Measurements from ENCODE around the gene SMU1.

Gene SMU1

GRCh38 chr9:33111631-33112030, 35.2 kb upstream of the SMU1 start:
- Histone ChIP-seq H3K4me2 (ENCODE audit: low read length, poor library complexity, severe bottlenecking) (no peak overlapping the region), H4K8ac (ENCODE audit: low read length) (no peak overlapping the region), H3K9me3 (ENCODE audit: control insufficient read depth, low read length) (no peaks in the 10 kb centered on the region), H3K14ac (ENCODE audit: low read length in 2 of 2) (no peak overlapping the region), H2BK5ac (ENCODE audit: low read depth, low read length, poor library complexity, severe bottlenecking) (no peak overlapping the region), H3K4me1 (ENCODE audit: control insufficient read depth, insufficient read depth, low read depth, low read length) (peaks cover 14% of the 10 kb centered on the region), H3K18ac (ENCODE audit: low read depth in 1 of 2, low read length in 2 of 2) (no peak overlapping the region), H2AFZ (ENCODE audit: low read depth, low read length) (no peak overlapping the region), H2BK15ac (ENCODE audit: low read depth, poor library complexity, severe bottlenecking) (no peak overlapping the region), H3K23ac (ENCODE audit: low read length in 2 of 2) (no peak overlapping the region), H3K27me3 (ENCODE audit: control insufficient read depth in 1 of 2, insufficient read depth in 1 of 2, low read length in 2 of 2) (no peaks in the 10 kb centered on the region), H3K4me3 (ENCODE audit: insufficient read depth in 1 of 2, low read depth in 1 of 2, low read length in 2 of 2) (no peak overlapping the region), H3K9ac (ENCODE audit: low read length) (no peak overlapping the region), H4K91ac (ENCODE audit: low read length) (no peak overlapping the region), H3K79me1 (replicated peaks; ENCODE audit: low read length, poor library complexity, severe bottlenecking) (peaks cover 10% of the 10 kb centered on the region), H3K36me3 (ENCODE audit: control insufficient read depth in 1 of 2, insufficient read depth in 2 of 2, low read depth in 1 of 2, low read length in 2 of 2) (peaks cover 34 to 55% of the 10 kb centered on the region in 2 experiments), H2BK12ac (ENCODE audit: low read length in 2 of 2) (peak overlapping the region in 1 of 2 experiments; percentile 11), H3K4ac (ENCODE audit: low read depth in 1 of 2, low read length in 2 of 2) (no peak overlapping the region), H2AK5ac (ENCODE audit: low read length, severe bottlenecking) (no peak overlapping the region), H2BK120ac (ENCODE audit: low read depth, low read length) (no peak overlapping the region), H3K27ac (ENCODE audit: low read length, poor library complexity, severe bottlenecking) (no peak overlapping the region)
- WGBS = 96% methylated on average over 5 of the region's 5 CpGs
- no peak for DNase-seq

- Histone ChIP-seq H2AK5ac (ENCODE audit: low read length, severe bottlenecking) (no peak overlapping the region), H3K36me3 (ENCODE audit: control insufficient read depth in 1 of 2, insufficient read depth in 2 of 2, low read depth in 1 of 2, low read length in 2 of 2) (peaks cover 34 to 52% of the 10 kb centered on the region in 2 experiments), H3K4me1 (ENCODE audit: control insufficient read depth, insufficient read depth, low read depth, low read length) (peaks cover 19% of the 10 kb centered on the region), H4K91ac (ENCODE audit: low read length) (no peak overlapping the region), H3K14ac (ENCODE audit: low read length in 2 of 2) (no peak overlapping the region), H3K9me3 (ENCODE audit: control insufficient read depth, low read length) (no peaks in the 10 kb centered on the region), H3K27ac (ENCODE audit: low read length, poor library complexity, severe bottlenecking) (no peak overlapping the region), H3K4ac (ENCODE audit: low read depth in 1 of 2, low read length in 2 of 2) (no peak overlapping the region), H2AFZ (ENCODE audit: low read depth, low read length) (no peak overlapping the region), H3K79me1 (replicated peaks; ENCODE audit: low read length, poor library complexity, severe bottlenecking) (peaks cover 10% of the 10 kb centered on the region), H2BK15ac (ENCODE audit: low read depth, poor library complexity, severe bottlenecking) (no peak overlapping the region), H2BK5ac (ENCODE audit: low read depth, low read length, poor library complexity, severe bottlenecking) (no peak overlapping the region), H3K23ac (ENCODE audit: low read length in 2 of 2) (no peak overlapping the region), H2BK12ac (ENCODE audit: low read length in 2 of 2) (no peak overlapping the region), H3K18ac (ENCODE audit: low read depth in 1 of 2, low read length in 2 of 2) (no peak overlapping the region), H3K9ac (ENCODE audit: low read length) (no peak overlapping the region), H3K4me3 (ENCODE audit: insufficient read depth in 1 of 2, low read depth in 1 of 2, low read length in 2 of 2) (no peak overlapping the region), H3K4me2 (ENCODE audit: low read length, poor library complexity, severe bottlenecking) (no peak overlapping the region), H4K8ac (ENCODE audit: low read length) (no peak overlapping the region), H3K27me3 (ENCODE audit: control insufficient read depth in 1 of 2, insufficient read depth in 1 of 2, low read length in 2 of 2) (no peaks in the 10 kb centered on the region), H2BK120ac (ENCODE audit: low read depth, low read length) (no peak overlapping the region)
- DNase-seq = no peak
- WGBS = 95% methylated on average over 5 of the region's 5 CpGs
Observed at GRCh38 chr9:33110686-33111085, 34.2 kb upstream of the SMU1 start.

GRCh38 chr9:33109850-33110595, 33.5 kb upstream of the SMU1 start:
- H3K4me3 ChIP-seq (ENCODE audit: insufficient read depth in 1 of 2, low read depth in 1 of 2, low read length in 2 of 2) = peak overlapping the region in 1 of 2 experiments; percentile 30
- no peak overlapping the region for H2BK12ac ChIP-seq (ENCODE audit: low read length in 2 of 2)
- H3K79me1 ChIP-seq (replicated peaks; ENCODE audit: low read length, poor library complexity, severe bottlenecking) = peaks cover 8% of the 10 kb centered on the region
- H3K27ac ChIP-seq (ENCODE audit: low read length, poor library complexity, severe bottlenecking) = no peak overlapping the region
- H3K23ac ChIP-seq (ENCODE audit: low read length in 2 of 2) = peak overlapping the region in 1 of 2 experiments; percentile 16
- peaks cover 19% of the 10 kb centered on the region for H3K4me1 ChIP-seq (ENCODE audit: control insufficient read depth, insufficient read depth, low read depth, low read length)
- no peaks in the 10 kb centered on the region for H3K9me3 ChIP-seq (ENCODE audit: control insufficient read depth, low read length)
- no peak overlapping the region for H3K14ac ChIP-seq (ENCODE audit: low read length in 2 of 2)
- no peak for DNase-seq
- H2BK15ac ChIP-seq (ENCODE audit: low read depth, poor library complexity, severe bottlenecking) = no peak overlapping the region
- H2BK120ac ChIP-seq (ENCODE audit: low read depth, low read length) = no peak overlapping the region
- no peak overlapping the region for H4K8ac ChIP-seq (ENCODE audit: low read length)
- no peak overlapping the region for H3K4ac ChIP-seq (ENCODE audit: low read depth in 1 of 2, low read length in 2 of 2)
- H3K4me2 ChIP-seq (ENCODE audit: low read length, poor library complexity, severe bottlenecking) = no peak overlapping the region
- H3K36me3 ChIP-seq (ENCODE audit: control insufficient read depth in 1 of 2, insufficient read depth in 2 of 2, low read depth in 1 of 2, low read length in 2 of 2) = peaks cover 34 to 49% of the 10 kb centered on the region in 2 experiments
- no peak overlapping the region for H3K18ac ChIP-seq (ENCODE audit: low read depth in 1 of 2, low read length in 2 of 2)
- no peak overlapping the region for H3K9ac ChIP-seq (ENCODE audit: low read length)
- peak overlapping the region; percentile 10 for H2AK5ac ChIP-seq (ENCODE audit: low read length, severe bottlenecking)
- no peak overlapping the region for H2AFZ ChIP-seq (ENCODE audit: low read depth, low read length)
- H3K27me3 ChIP-seq (ENCODE audit: control insufficient read depth in 1 of 2, insufficient read depth in 1 of 2, low read length in 2 of 2) = no peaks in the 10 kb centered on the region
- no peak overlapping the region for H4K91ac ChIP-seq (ENCODE audit: low read length)
- H2BK5ac ChIP-seq (ENCODE audit: low read depth, low read length, poor library complexity, severe bottlenecking) = no peak overlapping the region
- WGBS = no CpG with 5 or more reads among the region's 1 CpG

GRCh38 chr9:33109097-33109496, 32.6 kb upstream of the SMU1 start:
- H2BK120ac ChIP-seq (ENCODE audit: low read depth, low read length) = no peak overlapping the region

More at GRCh38 chr9:33109097-33109496, 32.6 kb upstream of the SMU1 start:
- Histone ChIP-seq H2BK15ac (ENCODE audit: low read depth, poor library complexity, severe bottlenecking) (no peak overlapping the region), H2BK12ac (ENCODE audit: low read length in 2 of 2) (no peak overlapping the region), H2AFZ (ENCODE audit: low read depth, low read length) (no peak overlapping the region), H4K8ac (ENCODE audit: low read length) (no peak overlapping the region), H2AK5ac (ENCODE audit: low read length, severe bottlenecking) (peak overlapping the region; percentile 70), H3K4me2 (ENCODE audit: low read length, poor library complexity, severe bottlenecking) (no peak overlapping the region), H3K23ac (ENCODE audit: low read length in 2 of 2) (no peak overlapping the region), H4K91ac (ENCODE audit: low read length) (no peak overlapping the region), H3K27ac (ENCODE audit: low read length, poor library complexity, severe bottlenecking) (no peak overlapping the region), H3K18ac (ENCODE audit: low read depth in 1 of 2, low read length in 2 of 2) (no peak overlapping the region), H3K14ac (ENCODE audit: low read length in 2 of 2) (no peak overlapping the region), H3K9me3 (ENCODE audit: control insufficient read depth, low read length) (no peaks in the 10 kb centered on the region), H2BK5ac (ENCODE audit: low read depth, low read length, poor library complexity, severe bottlenecking) (no peak overlapping the region), H3K4me1 (ENCODE audit: control insufficient read depth, insufficient read depth, low read depth, low read length) (peaks cover 19% of the 10 kb centered on the region), H3K4me3 (ENCODE audit: insufficient read depth in 1 of 2, low read depth in 1 of 2, low read length in 2 of 2) (no peak overlapping the region), H3K36me3 (ENCODE audit: control insufficient read depth in 1 of 2, insufficient read depth in 2 of 2, low read depth in 1 of 2, low read length in 2 of 2) (peaks cover 26 to 41% of the 10 kb centered on the region in 2 experiments), H3K9ac (ENCODE audit: low read length) (no peak overlapping the region), H3K79me1 (replicated peaks; ENCODE audit: low read length, poor library complexity, severe bottlenecking) (peaks cover 3% of the 10 kb centered on the region), H3K27me3 (ENCODE audit: control insufficient read depth in 1 of 2, insufficient read depth in 1 of 2, low read length in 2 of 2) (no peaks in the 10 kb centered on the region), H3K4ac (ENCODE audit: low read depth in 1 of 2, low read length in 2 of 2) (no peak overlapping the region)
- no peak for DNase-seq
- WGBS = 88% methylated on average over 1 of the region's 3 CpGs
